Heart right ventricle (tissue), 16 donors: ENCODE results near the gene MBNL3. TPM values are rescaled to one million over a fixed set of nuclear protein-coding genes. Genes with fewer than 3 reads are reported as not detected.

Experiments used
- ATAC-seq, 8 donors: fragments of 200-7000 bp; cut with Tn5 transposase; one replicate each; pipeline ENCODE4 v1.9.1; 2020; ENCODE audit warnings: mild to moderate bottlenecking in 8 of 8, moderate library complexity in 8 of 8, moderate number of reproducible peaks in 1 of 8
- DNase-seq, 2 donors: peaks; one replicate each; pipeline ENCODE4 v3.0.0-alpha.2; 2020
- H3K27ac ChIP-seq, 10 donors: fragments of 200-600 bp; sonication (generic) in 2 of 10; one replicate each; pipeline versions ENCODE4 v1.5.0 to v1.8.0; 2020 to 2022; ENCODE audit warnings: mild to moderate bottlenecking in 3 of 10
- H3K27me3 ChIP-seq, 7 donors: fragments of 200-600 bp; one replicate each; pipeline ENCODE4 v1.8.0; 2021 to 2022; ENCODE audit warnings: mild to moderate bottlenecking in 2 of 7
- H3K36me3 ChIP-seq, 9 donors: fragments of 200-600 bp; sonication (generic) in 1 of 9; one replicate each; pipeline versions ENCODE4 v1.5.0 to v1.8.0; 2020 to 2022; ENCODE audit warnings: mild to moderate bottlenecking in 2 of 9
- H3K4me1 ChIP-seq, 9 donors: fragments of 200-600 bp; sonication (generic) in 1 of 9; one replicate each; pipeline versions ENCODE4 v1.5.0 to v1.8.0; 2020 to 2022; ENCODE audit warnings: mild to moderate bottlenecking in 4 of 9
- H3K4me3 ChIP-seq, 10 donors: fragments of 200-600 bp; sonication (generic) in 2 of 10; one replicate each; pipeline versions ENCODE4 v1.5.0 to v1.8.0; 2020 to 2022; ENCODE audit warnings: mild to moderate bottlenecking in 7 of 10, moderate library complexity in 2 of 10
- H3K9me3 ChIP-seq, 11 donors: fragments of 200-600 bp in 10 of 11; sonication (generic) in 2 of 11; one replicate each; pipeline versions ENCODE4 v1.5.0 to v1.8.0; 2013 to 2022; ENCODE audit warnings: mild to moderate bottlenecking in 2 of 11, control low read depth in 1 of 11, moderate library complexity in 1 of 11
- CTCF ChIP-seq, 9 donors: fragments of 200-600 bp; sonication (generic) in 2 of 9; IDR thresholded peaks; one replicate each; pipeline versions ENCODE4 v1.5.0 to v1.8.0; 2021 to 2022; ENCODE audit warnings: antibody characterized with exemption in 9 of 9, mild to moderate bottlenecking in 5 of 9, moderate library complexity in 1 of 9
- WGBS, 2 donors: extraction: QIAGEN DNeasy Blood & Tissue Kit; methylation state at CpG; one replicate each; pipeline ENCODE4 v1.1.7; 2013; ENCODE audit warnings: inconsistent platforms in 1 of 2; 5-methylcytosine and 5-hydroxymethylcytosine counted together
- intact Hi-C, 10 donors: fragments of 100-400 bp; cut with DNase I; formaldehyde crosslinking; loops; one replicate each; pipeline versions ENCODE4 v1.11.1 to v1.14.2; 2022
- long read RNA-seq, 3 donors: library from polyadenylated mRNA; unstranded; transcript quantifications; one replicate each; pipeline ENCODE4 v2.0.0, GENCODE V29; 2020 to 2021
- polyA plus RNA-seq, 2 donors: library from polyadenylated mRNA; stranded (reverse); fragments of 200-250 nt; gene quantifications; one replicate each; pipeline ENCODE4 v1.2.3, GENCODE V29; 2013
- total RNA-seq, 10 donors: library from RNA; stranded (reverse); fragmentation: NEBNext Ultra II Directional in 3 of 10; extraction: Animal tissue kit (Norgen Biotek cat#: 25700) in 3 of 10; gene quantifications; one replicate each; pipeline versions ENCODE4 v1.2.1 to v1.2.4, GENCODE V29; 2021 to 2023
- donor health status: Arrhythmogenic right ventricular cardiomyopathy.
- donor health status: ischemic (EF 13 %, LVEDD 7.1; RV severe dilation, severe dysfunction).
- donor health status: healthy with polysubstance abuse.
- donor health status: DM: no; HTN: yes; CAD: no.
- donor health status: DM: no; HTN: no; CAD: no.
- donor health status: ischemic (EF 25% LVEDD 6.9; RV normal size, moderate dysfunction).
- donor health status: ischemic (EF 25% LVEDD 5.7; RV mildly dilated, moderate dysfunction).
- donor health status: healthy.
- donor health status: DM: yes; HTN: yes; CAD: no.
- donor health status: Ischemic cardiomyopathy.
- donor health status: ischemic (EF 35%, LVEDD 5.7; RV mildly dilated, moderate dysfunction).
- donor health status: nonischemic (EF 11% LVEDD 7.7; RV severe dilation, severe dysfunction).
- donor health status: DM: yes; HTN: yes; CAD: no.
- donor health status: PGD.
- donor health status: ischemic (EF 29% LVEDD 5.4; RV normal size, mild dysfunction).
- donor health status: nonischemic (EF 23%, LVEDD 6.1; RV moderate dilation, normal function).

The MBNL3 gene
- total RNA-seq (10 to 100 TPM in 2 of 10 donors, 1 to 10 TPM in 8; 3.1 to 41.9 (median 6.1) TPM), polyA plus RNA-seq (1 to 10 TPM in 1 of 2 donors, under 1 TPM in 1; 0.51 to 2.0 TPM)
- long read RNA-seq, donor 1, partial matches to known transcripts = 0 of 9 reads
- long read RNA-seq, donor 1, other reads (novel, unspliced or antisense) = 9 of 9 reads
- long read RNA-seq, donor 2, partial matches to known transcripts = 0 of 1 reads
- long read RNA-seq, donor 2, other reads (novel, unspliced or antisense) = 1 of 1 reads
- long read RNA-seq, donor 3, partial matches to known transcripts = 0 of 3 reads
- long read RNA-seq, donor 3, other reads (novel, unspliced or antisense) = 3 of 3 reads

GRCh38 chrX:132488819-132489577 lies at the start of gene MBNL3:
TSS of gene MBNL3 (minus strand) at chrX:132489038. CDS start at chrX:132439611, 49,427 bp downstream.
- H3K27me3 ChIP-seq = peaks cover 0 to 45% (median 0%) of the 10 kb centered on the region in 7 donors
- peak within 1 kb of the TSS; percentile 47 to 71 (median 60) for H3K4me3 ChIP-seq
- peak within 1 kb of the TSS in 9 of 10 donors; percentile 59 to 91 (median 79) for H3K27ac ChIP-seq
- H3K9me3 ChIP-seq = no peaks in the 10 kb centered on the region
- peaks cover 0 to 37% (median 0%) of the 10 kb centered on the region in 9 donors for H3K4me1 ChIP-seq
- peak; percentile 87 to 96 (median 91) for ATAC-seq
- no peaks in the 10 kb centered on the region for H3K36me3 ChIP-seq
- intact Hi-C loops = loop anchor here in 2 of 10 donors (1.0 to 10.0 kb wide), 2 partner anchors 8 to 274 kb away; partner anchors contain the start of gene RAP2C (in 1 of the 2)
- WGBS, 2 donors = 0 to 1% methylated on average over 42 to 59 of the region's 59 CpGs
- DNase-seq = peak; percentile 21 to 66
- TF ChIP-seq CTCF (IDR thresholded peaks at IDR 0.05) = no peak

DNA sequence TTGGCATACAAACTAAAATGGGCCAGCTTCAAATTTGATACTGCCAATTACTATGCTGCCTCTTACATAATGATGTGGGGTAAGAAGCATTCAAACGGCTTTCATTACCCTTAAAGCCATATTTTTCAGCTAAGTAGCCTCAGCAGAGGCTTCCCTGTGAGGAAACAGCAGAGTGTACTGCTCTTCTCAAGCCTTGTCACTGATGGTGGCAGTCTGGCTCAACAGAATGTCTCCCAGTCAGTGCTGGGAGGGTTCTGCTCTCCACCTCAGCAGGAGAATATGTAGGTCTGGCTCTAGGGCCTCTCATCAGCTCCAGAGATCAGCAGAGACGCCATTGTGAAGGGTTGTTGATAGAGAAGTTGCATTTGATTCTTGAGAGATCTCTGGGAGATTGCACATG lies 44.6 kb upstream of the MBNL3 start:
- H3K27ac ChIP-seq = no peak overlapping the region
- no peaks in the 10 kb centered on the region for H3K4me1 ChIP-seq
- TF ChIP-seq CTCF (IDR thresholded peaks at IDR 0.05) = no peak
- ATAC-seq = no peak
- no peak overlapping the region for H3K4me3 ChIP-seq
- no peaks in the 10 kb centered on the region for H3K36me3 ChIP-seq
- intact Hi-C loops = no loop called here
- 78 to 80% methylated on average over 2 of the region's 2 CpGs for WGBS, 2 donors
- no peaks in the 10 kb centered on the region for H3K9me3 ChIP-seq
- H3K27me3 ChIP-seq = peaks cover 0 to 44% (median 0%) of the 10 kb centered on the region in 7 donors
- no peak for DNase-seq

DNA sequence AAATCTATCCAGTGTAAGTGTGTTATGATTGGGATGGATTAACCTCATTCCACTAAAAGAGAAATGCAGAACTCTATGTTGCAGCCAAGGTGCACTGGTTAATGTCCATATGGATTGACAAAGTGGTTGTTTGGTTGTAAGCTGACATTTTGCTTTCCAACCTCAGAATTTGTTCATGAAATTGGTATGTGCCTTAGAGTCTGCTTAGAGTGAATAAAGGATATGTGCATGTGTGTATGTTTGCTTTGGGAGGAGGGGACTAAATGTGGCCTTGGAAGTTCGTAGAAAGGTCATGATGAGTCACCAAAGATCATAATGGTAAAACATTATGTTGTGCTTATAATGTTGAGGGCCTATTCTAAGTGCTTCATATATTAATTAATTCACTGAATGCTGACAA lies 44.1 kb upstream of the MBNL3 start:
- peaks cover 0 to 45% (median 0%) of the 10 kb centered on the region in 7 donors for H3K27me3 ChIP-seq

More for the DNA sequence above, 44.1 kb upstream of the MBNL3 start:
- no peak for TF ChIP-seq CTCF (IDR thresholded peaks at IDR 0.05)
- H3K27ac ChIP-seq = no peak overlapping the region
- intact Hi-C loops = no loop called here
- no peaks in the 10 kb centered on the region for H3K4me1 ChIP-seq
- H3K4me3 ChIP-seq = no peak overlapping the region
- 58% methylated on average over 1 of the region's 1 CpG for WGBS, 2 donors
- ATAC-seq (no peak), DNase-seq (no peak)
- no peaks in the 10 kb centered on the region for H3K9me3 ChIP-seq
- H3K36me3 ChIP-seq = no peaks in the 10 kb centered on the region
